Measurements from ENCODE around the gene STOX1.

GRCh38 chr10:68816796-68817412, 10.4 kb upstream of the STOX1 start:
- TF ChIP-seq CTCF (IDR thresholded peaks at IDR 0.05; ENCODE audit: low read depth, low read length, poor library complexity, severe bottlenecking) (no peak), EZH2phosphoT487 (IDR thresholded peaks at IDR 0.05; ENCODE audit: borderline replicate concordance, low read length) (no peak)
